ENCODE results near the gene CDIPT. TPM values are rescaled to one million over a fixed set of nuclear protein-coding genes. Genes with fewer than 3 reads are reported as not detected.

Gene CDIPT
- total RNA-seq, 4 donors from 2014 or later, result 35.5 to 71.8 (median 55.7) TPM

- H3K36me3 ChIP-seq, result peaks cover 0 to 34% of the 10 kb centered on the region in 2 donors
- peaks cover 4 to 5% of the 10 kb centered on the region in 2 donors for H3K4me1 ChIP-seq
- H3K9me3 ChIP-seq, result no peaks in the 10 kb centered on the region
- in situ Hi-C loops (cut with MboI; ENCODE audit: low sequenced_read_pairs in 4 of 4), result no loop called here
- ATAC-seq (no peak), DNase-seq (no peak)
- H3K4me3 ChIP-seq, result no peak overlapping the region
- no peaks in the 10 kb centered on the region for H3K27me3 ChIP-seq
- TF ChIP-seq POLR2A (IDR thresholded peaks at IDR 0.05) (no peak), CTCF (IDR thresholded peaks at IDR 0.05 in 4 of 5, conservative IDR thresholded peaks at IDR 0.05 in 1 of 5) (no peak)
- H3K27ac ChIP-seq, result no peak overlapping the region
- intact Hi-C loops (cut with DNase I; ENCODE audit: low total_unique reads), result no loop called here
These were observed 32.3 kb downstream of the CDIPT start for GRCh38 chr16:29830774-29831173.

GRCh38 chr16:29826342-29826695 lies 36.7 kb downstream of the CDIPT start:
- DNase-seq (no peak), ATAC-seq (no peak)
- in situ Hi-C loops (cut with MboI; ENCODE audit: low sequenced_read_pairs in 4 of 4) (no loop called here), intact Hi-C loops (cut with DNase I; ENCODE audit: low total_unique reads) (no loop called here)
- peak overlapping the region in 3 of 4 donors; percentile 36 to 70 (median 63) for H3K27ac ChIP-seq
- H3K27me3 ChIP-seq, result no peaks in the 10 kb centered on the region
- TF ChIP-seq CTCF (IDR thresholded peaks at IDR 0.05 in 4 of 5, conservative IDR thresholded peaks at IDR 0.05 in 1 of 5) (no peak), POLR2A (IDR thresholded peaks at IDR 0.05) (no peak)
- no peaks in the 10 kb centered on the region for H3K9me3 ChIP-seq
- peaks cover 40 to 43% of the 10 kb centered on the region in 2 donors for H3K4me1 ChIP-seq
- H3K4me3 ChIP-seq, result no peak overlapping the region
- peaks cover 0 to 8% of the 10 kb centered on the region in 2 donors for H3K36me3 ChIP-seq

- no peak for DNase-seq
- no peaks in the 10 kb centered on the region for H3K9me3 ChIP-seq
- no peaks in the 10 kb centered on the region for H3K36me3 ChIP-seq
- H3K27me3 ChIP-seq, result no peaks in the 10 kb centered on the region
- H3K27ac ChIP-seq, result peak overlapping the region; percentile 63 to 71 (median 68)
- TF ChIP-seq CTCF (IDR thresholded peaks at IDR 0.05 in 4 of 5, conservative IDR thresholded peaks at IDR 0.05 in 1 of 5), result no peak
- no peak for TF ChIP-seq POLR2A (IDR thresholded peaks at IDR 0.05)
- in situ Hi-C loops (cut with MboI; ENCODE audit: low sequenced_read_pairs in 4 of 4) (no loop called here), intact Hi-C loops (cut with DNase I; ENCODE audit: low total_unique reads) (no loop called here)
- H3K4me1 ChIP-seq, result peaks cover 48 to 52% of the 10 kb centered on the region in 2 donors
- peak in 1 of 2 donors; percentile 31 for ATAC-seq
- H3K4me3 ChIP-seq, result peak overlapping the region in 1 of 4 donors; percentile 5
These were observed 37.6 kb downstream of the CDIPT start for GRCh38 chr16:29825145-29826044.

- Histone ChIP-seq H3K27me3 (no peaks in the 10 kb centered on the region), H3K36me3 (peaks cover 0 to under 1% of the 10 kb centered on the region in 2 donors), H3K4me3 (peak overlapping the region in 1 of 4 donors; percentile 5), H3K9me3 (no peaks in the 10 kb centered on the region), H3K27ac (peak overlapping the region; percentile 63 to 71 (median 68)), H3K4me1 (peaks cover 55 to 60% of the 10 kb centered on the region in 2 donors)
- in situ Hi-C loops (cut with MboI; ENCODE audit: low sequenced_read_pairs in 4 of 4), result no loop called here
- intact Hi-C loops (cut with DNase I; ENCODE audit: low total_unique reads), result no loop called here
- TF ChIP-seq POLR2A (IDR thresholded peaks at IDR 0.05) (no peak), CTCF (IDR thresholded peaks at IDR 0.05 in 4 of 5, conservative IDR thresholded peaks at IDR 0.05 in 1 of 5) (no peak)
- no peak for DNase-seq
- no peak for ATAC-seq
These were observed 38.4 kb downstream of the CDIPT start for GRCh38 chr16:29824589-29825144.

Data from gastrocnemius medialis (tissue), 4 donors.